OCI-LY1 (cell line): Measurements from ENCODE around the gene NAALAD2.
A peak's percentile ranks its signal among the peaks of the same experiment; 100 is the strongest.

Experiments used
- H2AFZ ChIP-seq: fragments of 200-600 bp; sonication (generic), shearing (Covaris generic); 2 replicates; pipeline ENCODE4 v1.6.0; 2014; ENCODE audit warnings: antibody characterized with exemption, mild to moderate bottlenecking, low read length
- H3F3A ChIP-seq: fragments of 200-600 bp; sonication (generic), shearing (Covaris generic); 2 replicates; pipeline ENCODE4 v1.6.0; 2014; ENCODE audit warnings: mild to moderate bottlenecking, antibody characterized with exemption, low read length, moderate library complexity; ENCODE audit not compliant: insufficient read depth
- H3K27ac ChIP-seq: fragments of 200-600 bp; sonication (generic); 2 replicates; pipeline ENCODE4 v1.5.1; 2014; ENCODE audit warnings: low read length, mixed run types, mild to moderate bottlenecking, low read depth; ENCODE audit not compliant: poor library complexity, severe bottlenecking
- H3K27me3 ChIP-seq: fragments of 200-600 bp; sonication (generic); 2 replicates; pipeline ENCODE4 v1.6.0; 2014; ENCODE audit warnings: antibody characterized with exemption, mild to moderate bottlenecking, low read length, moderate library complexity; ENCODE audit not compliant: insufficient read depth
- H3K36me3 ChIP-seq: fragments of 200-600 bp; sonication (generic); 2 replicates; pipeline ENCODE4 v1.6.1; 2014; ENCODE audit warnings: mild to moderate bottlenecking, antibody characterized with exemption, low read length, moderate library complexity, mixed read lengths; ENCODE audit not compliant: insufficient read depth
- H3K4me1 ChIP-seq: fragments of 200-600 bp; sonication (generic); 2 replicates; pipeline ENCODE4 v1.5.1; 2014; ENCODE audit warnings: mild to moderate bottlenecking, low read length, moderate library complexity; ENCODE audit not compliant: insufficient read depth, severe bottlenecking
- H3K4me2 ChIP-seq: fragments of 200-600 bp; sonication (generic), shearing (Covaris generic); 2 replicates; pipeline ENCODE4 v1.6.1; 2014; ENCODE audit warnings: low read length
- H3K4me3 ChIP-seq: fragments of 200-600 bp; sonication (generic); 2 replicates; pipeline ENCODE4 v1.5.1; 2014; ENCODE audit warnings: low read length, low read depth, mild to moderate bottlenecking, mixed read lengths; ENCODE audit not compliant: poor library complexity, severe bottlenecking
- H3K79me2 ChIP-seq: fragments of 200-600 bp; shearing (Covaris generic); 2 replicates; pipeline ENCODE4 v1.6.1; 2016; ENCODE audit warnings: mixed run types, low read length, mixed read lengths; ENCODE audit not compliant: insufficient read depth
- H3K9ac ChIP-seq: fragments of 200-600 bp; sonication (generic), shearing (Covaris generic); 2 replicates; pipeline ENCODE4 v1.6.1; 2014; ENCODE audit warnings: mild to moderate bottlenecking, low read length, mixed read lengths
- H3K9me2 ChIP-seq: fragments of 200-600 bp; sonication (generic), shearing (Covaris generic); 2 replicates; pipeline ENCODE4 v1.6.1; 2014; ENCODE audit warnings: low read depth, mild to moderate bottlenecking, low read length, mixed read lengths
- H3K9me3 ChIP-seq: fragments of 200-600 bp; shearing (Covaris generic); 2 replicates; pipeline ENCODE4 v1.6.1; 2014; ENCODE audit warnings: low read length, mixed read lengths
- H4K20me1 ChIP-seq: fragments of 200-600 bp; sonication (generic), shearing (Covaris generic); 2 replicates; pipeline ENCODE4 v1.6.0; 2016; ENCODE audit warnings: mild to moderate bottlenecking, low read length; ENCODE audit not compliant: insufficient read depth
- EZH2 ChIP-seq: fragments of 200-600 bp; sonication (generic), shearing (Covaris generic); IDR thresholded peaks from 2 replicates; pipeline ENCODE4 v1.8.0; 2017; ENCODE audit warnings: borderline replicate concordance, mixed run types, mild to moderate bottlenecking, antibody characterized with exemption, low read length, moderate library complexity, mixed read lengths
- TF ChIP-seq, protein P1 (sequence below): fragments of 200-600 bp; sonication (generic), shearing (Covaris generic); IDR thresholded peaks from 2 replicates; pipeline ENCODE4 v1.5.1; 2017; ENCODE audit warnings: mild to moderate bottlenecking, antibody characterized with exemption, low read length, moderate library complexity, mixed read lengths

The NAALAD2 gene

GRCh38 chr11:90221803-90222458 is 87.5 kb downstream of the NAALAD2 start:
- no peak overlapping the region for H2AFZ ChIP-seq
- no peaks in the 10 kb centered on the region for H3K27me3 ChIP-seq
- TF ChIP-seq, protein P1, sequence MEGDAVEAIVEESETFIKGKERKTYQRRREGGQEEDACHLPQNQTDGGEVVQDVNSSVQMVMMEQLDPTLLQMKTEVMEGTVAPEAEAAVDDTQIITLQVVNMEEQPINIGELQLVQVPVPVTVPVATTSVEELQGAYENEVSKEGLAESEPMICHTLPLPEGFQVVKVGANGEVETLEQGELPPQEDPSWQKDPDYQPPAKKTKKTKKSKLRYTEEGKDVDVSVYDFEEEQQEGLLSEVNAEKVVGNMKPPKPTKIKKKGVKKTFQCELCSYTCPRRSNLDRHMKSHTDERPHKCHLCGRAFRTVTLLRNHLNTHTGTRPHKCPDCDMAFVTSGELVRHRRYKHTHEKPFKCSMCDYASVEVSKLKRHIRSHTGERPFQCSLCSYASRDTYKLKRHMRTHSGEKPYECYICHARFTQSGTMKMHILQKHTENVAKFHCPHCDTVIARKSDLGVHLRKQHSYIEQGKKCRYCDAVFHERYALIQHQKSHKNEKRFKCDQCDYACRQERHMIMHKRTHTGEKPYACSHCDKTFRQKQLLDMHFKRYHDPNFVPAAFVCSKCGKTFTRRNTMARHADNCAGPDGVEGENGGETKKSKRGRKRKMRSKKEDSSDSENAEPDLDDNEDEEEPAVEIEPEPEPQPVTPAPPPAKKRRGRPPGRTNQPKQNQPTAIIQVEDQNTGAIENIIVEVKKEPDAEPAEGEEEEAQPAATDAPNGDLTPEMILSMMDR = no peak
- no peak for TF ChIP-seq EZH2
- H3K4me1 ChIP-seq = peaks cover 40% of the 10 kb centered on the region
- H3K4me3 ChIP-seq = peak overlapping the region; percentile 92
- no peaks in the 10 kb centered on the region for H3F3A ChIP-seq
- H3K4me2 ChIP-seq = peak overlapping the region; percentile 92
- H3K79me2 ChIP-seq = peaks cover 57% of the 10 kb centered on the region
- H3K27ac ChIP-seq = no peak overlapping the region
- peaks cover 33% of the 10 kb centered on the region for H3K36me3 ChIP-seq
- peak overlapping the region; percentile 83 for H3K9ac ChIP-seq
- no peaks in the 10 kb centered on the region for H3K9me2 ChIP-seq
- H3K9me3 ChIP-seq = no peaks in the 10 kb centered on the region
- no peaks in the 10 kb centered on the region for H4K20me1 ChIP-seq

DNA sequence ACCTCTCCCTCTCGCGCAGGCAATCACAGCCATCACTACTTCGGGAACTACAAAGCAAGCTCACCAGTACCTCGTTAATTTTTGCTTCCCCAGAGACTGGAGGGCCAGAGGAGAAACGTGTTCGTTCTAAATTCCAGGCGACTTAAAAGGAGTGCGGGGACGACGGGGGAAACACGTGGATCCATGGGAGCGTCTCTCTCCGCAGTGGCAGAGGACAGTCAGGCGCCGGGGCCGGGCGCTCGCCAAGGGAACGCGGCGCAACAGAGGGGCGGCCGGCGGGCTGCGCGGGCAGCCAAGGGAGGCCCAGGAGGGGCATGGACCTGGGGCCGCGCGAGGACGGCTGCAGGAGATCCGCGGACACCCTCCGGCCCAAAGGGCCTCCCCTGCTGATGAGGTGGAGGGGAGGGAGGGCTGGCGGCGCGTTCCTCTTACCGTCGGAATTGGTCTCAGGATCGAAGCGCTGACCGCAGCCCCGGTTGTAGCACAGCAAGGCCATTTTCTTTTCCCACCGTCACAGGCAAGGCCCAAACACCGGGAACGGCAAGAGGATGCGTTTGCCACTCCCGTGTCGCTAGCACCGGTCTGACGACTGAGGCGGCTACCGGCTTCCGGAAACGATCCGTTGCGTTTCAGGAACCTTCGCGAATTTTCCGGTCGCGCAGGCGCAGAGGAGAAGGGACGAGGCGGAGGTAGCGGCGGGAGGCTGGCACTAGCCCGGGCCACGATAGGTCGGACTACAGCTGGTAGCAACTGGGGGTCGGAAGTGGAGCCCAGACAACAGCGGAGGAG is 88.2 kb downstream of the NAALAD2 start, which contains the start of gene CHORDC1:
Gene CHORDC1 (minus strand): TSS at position 591 of the 789 bp plus-strand sequence. CDS start 95 bp downstream, at position 496.
- Histone ChIP-seq H3K79me2 (peaks cover 52% of the 10 kb centered on the region), H3K36me3 (peaks cover 26% of the 10 kb centered on the region), H3K9me3 (no peaks in the 10 kb centered on the region), H3K4me3 (peak within 1 kb of the TSS; percentile 92), H3K9ac (peak within 1 kb of the TSS; percentile 83), H3F3A (no peaks in the 10 kb centered on the region), H3K27ac (peak within 1 kb of the TSS; percentile 55), H3K4me1 (peaks cover 40% of the 10 kb centered on the region), H3K27me3 (no peaks in the 10 kb centered on the region), H4K20me1 (no peaks in the 10 kb centered on the region), H2AFZ (peak within 1 kb of the TSS; percentile 10; the same call in 1 of the 2 replicates), H3K4me2 (peak within 1 kb of the TSS; percentile 92), H3K9me2 (no peaks in the 10 kb centered on the region)
- no peak for TF ChIP-seq EZH2
- TF ChIP-seq, protein P1 = no peak

GRCh38 chr11:90223248-90223585 is 88.8 kb downstream of the NAALAD2 start:
- no peaks in the 10 kb centered on the region for H4K20me1 ChIP-seq
- H3K27ac ChIP-seq = peak overlapping the region; percentile 55
- H3K4me1 ChIP-seq = peaks cover 40% of the 10 kb centered on the region
- peaks cover 46% of the 10 kb centered on the region for H3K79me2 ChIP-seq
- no peak for TF ChIP-seq EZH2
- TF ChIP-seq, protein P1 = no peak
- peaks cover 21% of the 10 kb centered on the region for H3K36me3 ChIP-seq
- H3K9me3 ChIP-seq = no peaks in the 10 kb centered on the region
- no peaks in the 10 kb centered on the region for H3K27me3 ChIP-seq
- H3K9ac ChIP-seq = peak overlapping the region; percentile 83
- H3K4me3 ChIP-seq = peak overlapping the region; percentile 92
- peak overlapping the region; percentile 10; the same call in 1 of the 2 replicates for H2AFZ ChIP-seq
- H3F3A ChIP-seq = no peaks in the 10 kb centered on the region
- no peaks in the 10 kb centered on the region for H3K9me2 ChIP-seq
- peak overlapping the region; percentile 92 for H3K4me2 ChIP-seq
